Retinal pigment epithelial cell (primary cell): ENCODE results near the gene CREG2.

Experiments
- DNase-seq: peaks from one replicate; pipeline ENCODE4 v3.0.0-alpha.2; 2010; ENCODE audit warnings: low read depth
- H3K4me3 ChIP-seq: 2 replicates; pipeline ENCODE4 v1.5.1; 2011; ENCODE audit warnings: mild to moderate bottlenecking, low read length, control low read depth, moderate library complexity
- CTCF ChIP-seq: conservative IDR thresholded peaks from 2 replicates; pipeline ENCODE4 v1.5.1; 2011; ENCODE audit warnings: low read depth, low read length, control low read depth, inconsistent platforms

Gene CREG2

DNA sequence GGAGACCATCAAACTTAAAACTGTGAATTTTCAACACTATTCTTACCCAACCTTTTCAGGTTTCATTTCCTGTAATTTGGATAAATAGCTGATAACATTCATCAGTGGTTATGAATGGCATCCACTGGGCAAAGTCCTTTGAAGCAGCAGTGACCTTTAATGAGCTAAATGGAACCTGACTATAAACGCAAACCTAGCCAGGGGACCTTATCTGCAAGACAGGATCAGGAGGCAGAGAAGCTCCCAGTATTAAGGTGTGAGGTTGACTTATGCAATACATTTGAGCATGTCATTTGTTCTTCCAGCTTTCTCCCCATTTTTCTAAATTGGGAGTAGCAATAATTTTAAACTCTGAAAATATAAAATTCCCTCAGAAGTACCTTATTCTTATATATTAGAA lies 38.4 kb downstream of the CREG2 start:
- no peak overlapping the region for H3K4me3 ChIP-seq
- TF ChIP-seq CTCF, result no peak
- DNase-seq, result no peak

DNA sequence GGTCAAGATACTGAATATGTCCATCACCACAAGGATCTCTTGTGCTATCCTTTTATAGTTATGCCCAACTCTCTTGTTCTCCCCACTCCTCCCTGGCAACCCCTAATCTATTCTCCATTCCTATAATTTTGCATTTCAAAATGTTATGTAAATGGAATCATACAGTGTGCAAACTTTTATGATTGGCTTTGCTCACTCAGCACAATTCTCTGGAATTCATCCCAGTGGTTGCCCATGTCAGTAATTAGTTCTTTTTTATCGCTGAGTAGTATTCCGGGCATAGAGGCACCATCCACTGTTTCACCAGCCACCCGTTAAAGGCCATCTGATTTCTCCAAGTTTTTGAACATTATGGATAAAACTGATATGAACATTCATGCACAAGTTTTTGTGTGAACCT lies 40.4 kb downstream of the CREG2 start:
- no peak for TF ChIP-seq CTCF
- no peak overlapping the region for H3K4me3 ChIP-seq
- DNase-seq, result no peak

DNA sequence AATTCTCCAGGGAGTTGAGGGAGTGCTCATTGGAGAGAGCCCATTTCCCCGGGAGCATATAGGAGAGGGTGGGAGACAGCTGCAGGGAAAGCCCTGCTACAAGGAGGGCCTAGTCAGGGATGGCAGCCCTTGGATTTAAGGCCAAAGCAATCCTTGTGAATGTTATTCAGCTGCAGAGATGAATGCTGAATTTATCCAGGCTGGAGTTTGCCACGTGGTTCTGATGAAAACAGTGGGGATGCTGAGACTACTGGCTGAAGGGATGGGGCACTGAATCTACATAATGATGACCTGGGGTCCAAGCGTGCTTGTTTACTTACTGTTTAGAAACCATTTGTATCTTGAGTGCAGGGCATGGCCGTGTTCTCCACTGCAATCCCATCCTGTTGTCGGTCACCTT lies 43.2 kb downstream of the CREG2 start:
- DNase-seq, result no peak
- H3K4me3 ChIP-seq, result no peak overlapping the region
- TF ChIP-seq CTCF, result no peak

DNA sequence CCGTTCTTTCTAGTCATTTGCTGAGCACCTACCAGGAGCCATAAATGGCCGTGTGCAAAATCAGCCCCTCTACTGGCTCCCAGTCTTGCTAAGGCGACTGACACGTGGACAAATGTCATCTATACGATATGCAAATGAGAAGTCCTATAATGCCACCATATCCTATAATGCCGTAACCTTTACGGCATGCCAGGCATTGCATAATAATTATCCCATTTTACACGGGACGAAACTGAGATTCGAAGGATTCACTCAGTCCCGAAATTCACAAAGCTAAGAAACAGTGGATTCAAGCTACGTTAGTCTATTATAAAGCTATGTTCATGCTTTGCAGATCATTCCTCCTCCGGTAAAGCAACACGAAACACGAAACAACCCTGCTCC lies 44.7 kb downstream of the CREG2 start:
- TF ChIP-seq CTCF, result no peak
- no peak overlapping the region for H3K4me3 ChIP-seq
- DNase-seq, result no peak

GRCh38 chr2:101341901-101342624 lies 45.2 kb downstream of the CREG2 start:
- DNase-seq, result no peak
- no peak overlapping the region for H3K4me3 ChIP-seq
- peak; percentile 86 for TF ChIP-seq CTCF

DNA sequence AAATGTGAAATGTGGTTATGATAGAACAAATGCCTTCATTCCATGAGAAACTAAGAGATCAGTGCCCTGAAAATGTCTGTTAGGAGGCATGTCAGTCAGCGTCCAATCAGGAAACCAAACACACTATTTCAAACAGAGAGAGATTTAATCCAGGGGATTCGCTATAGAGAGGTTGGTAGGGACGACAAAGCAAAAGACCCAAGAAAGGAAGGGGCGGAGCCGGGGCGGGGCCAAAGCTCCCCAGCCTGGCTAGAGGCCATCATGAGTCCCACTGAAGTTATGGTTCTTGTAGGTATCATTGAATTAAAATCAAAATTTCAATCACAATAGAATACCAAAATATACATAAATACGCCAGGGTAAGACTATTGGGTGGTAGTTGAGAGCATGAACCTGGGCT lies 45.9 kb downstream of the CREG2 start:
- H3K4me3 ChIP-seq, result no peak overlapping the region
- TF ChIP-seq CTCF, result no peak
- no peak for DNase-seq

GRCh38 chr2:101340141-101340551 lies 47.2 kb downstream of the CREG2 start:
- DNase-seq, result no peak
- no peak overlapping the region for H3K4me3 ChIP-seq
- no peak for TF ChIP-seq CTCF
